Measurements from ENCODE around the gene HEMK1. TPM values are rescaled to one million over a fixed set of nuclear protein-coding genes. Genes with fewer than 3 reads are reported as not detected.
A peak's percentile ranks its signal among the peaks of the same experiment; 100 is the strongest.

HEMK1 gene
- total and polyA plus RNA-seq, 9 donors: 12.9 to 21.5 (median 16.6) TPM

DNA sequence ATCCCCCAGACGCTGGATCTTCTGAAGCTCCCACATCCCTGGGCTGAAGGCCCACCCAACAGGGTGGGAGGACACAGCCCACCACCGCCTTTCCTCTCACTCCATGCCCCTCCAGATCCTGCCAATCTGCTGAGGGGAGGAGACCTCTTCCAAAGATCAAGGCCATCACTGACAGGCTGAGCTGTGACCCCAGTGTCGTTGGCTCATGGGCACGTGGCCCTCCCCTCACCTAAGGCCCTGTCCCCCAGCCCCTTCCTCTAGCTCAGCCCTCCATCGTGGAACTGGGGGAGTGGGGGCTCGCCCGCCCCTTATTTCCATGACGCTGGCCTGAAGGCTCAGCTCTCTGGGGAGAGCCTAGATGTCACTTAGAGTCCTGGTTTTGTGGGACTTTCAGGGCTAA lies 12.2 kb upstream of the HEMK1 start:
- no peak overlapping the region for H3K27ac ChIP-seq (ENCODE audit: low read length)
- 80% methylated on average over 1 of the region's 8 CpGs for WGBS (ENCODE audit: insufficient coverage)
- H3K27me3 ChIP-seq (ENCODE audit: control insufficient read depth, insufficient read depth, low read length): peaks cover 2% of the 10 kb centered on the region
- DNase-seq: no peak
- H3K9me3 ChIP-seq (replicated peaks; ENCODE audit: control insufficient read depth, low read depth, low read length): no peaks in the 10 kb centered on the region
- H3K36me3 ChIP-seq (ENCODE audit: control insufficient read depth, insufficient read depth, low read length): peaks cover 10% of the 10 kb centered on the region
- peaks cover 32% of the 10 kb centered on the region for H3K4me1 ChIP-seq (ENCODE audit: control insufficient read depth, insufficient read depth, low read length)
- H3K4me3 ChIP-seq (ENCODE audit: low read length): no peak overlapping the region

DNA sequence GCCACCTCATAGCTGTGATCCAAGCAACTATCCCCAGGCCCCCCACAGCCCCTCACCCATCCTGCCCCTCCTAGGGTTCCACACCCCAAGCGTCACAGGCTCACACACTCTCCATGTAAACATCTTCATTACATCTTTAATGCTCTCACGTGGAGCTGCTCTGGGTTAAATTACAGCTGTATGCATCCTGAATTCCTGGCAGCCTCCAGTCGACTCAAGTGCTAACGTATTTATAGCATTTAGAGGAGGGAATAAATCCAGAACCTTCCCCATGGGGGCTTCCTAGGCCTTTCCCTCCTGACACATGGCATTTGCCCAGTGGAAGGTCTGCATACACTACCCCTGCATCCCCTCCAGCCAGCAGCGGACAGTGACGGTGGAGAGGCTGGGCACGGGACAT lies 11.4 kb upstream of the HEMK1 start:
- Histone ChIP-seq H3K27me3 (ENCODE audit: control insufficient read depth, insufficient read depth, low read length) (peaks cover 2% of the 10 kb centered on the region), H3K36me3 (ENCODE audit: control insufficient read depth, insufficient read depth, low read length) (peaks cover 10% of the 10 kb centered on the region), H3K4me1 (ENCODE audit: control insufficient read depth, insufficient read depth, low read length) (peaks cover 30% of the 10 kb centered on the region), H3K9me3 (replicated peaks; ENCODE audit: control insufficient read depth, low read depth, low read length) (no peaks in the 10 kb centered on the region), H3K27ac (ENCODE audit: low read length) (peak overlapping the region; percentile 49), H3K4me3 (ENCODE audit: low read length) (no peak overlapping the region)
- 50% methylated on average over 1 of the region's 7 CpGs for WGBS (ENCODE audit: insufficient coverage)
- DNase-seq: peak; percentile 65

DNA sequence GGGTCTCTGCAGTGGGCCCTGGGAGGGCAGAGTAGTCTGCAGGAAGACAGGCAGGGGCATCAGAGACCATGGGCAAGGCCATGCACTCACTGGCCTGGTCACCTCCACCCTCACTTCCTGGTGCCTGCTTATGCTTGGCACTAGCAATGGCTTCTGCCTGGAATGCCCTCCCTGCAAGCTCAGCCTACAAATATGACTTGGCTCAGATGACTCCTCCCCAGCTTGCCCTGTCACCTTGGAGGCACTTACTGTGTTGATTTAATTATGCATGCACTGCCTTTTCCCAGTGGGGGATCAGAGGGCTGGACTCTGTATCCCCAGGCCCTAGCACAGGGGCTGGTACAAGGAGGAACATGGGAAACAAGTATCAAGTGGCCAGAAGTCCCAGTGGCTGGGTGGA lies 9.6 kb upstream of the HEMK1 start:
- H3K27me3 ChIP-seq (ENCODE audit: control insufficient read depth, insufficient read depth, low read length): peaks cover 2% of the 10 kb centered on the region
- H3K4me1 ChIP-seq (ENCODE audit: control insufficient read depth, insufficient read depth, low read length): peaks cover 32% of the 10 kb centered on the region
- H3K36me3 ChIP-seq (ENCODE audit: control insufficient read depth, insufficient read depth, low read length): peaks cover 14% of the 10 kb centered on the region
- H3K9me3 ChIP-seq (replicated peaks; ENCODE audit: control insufficient read depth, low read depth, low read length): no peaks in the 10 kb centered on the region
- H3K4me3 ChIP-seq (ENCODE audit: low read length): no peak overlapping the region
- DNase-seq: no peak
- H3K27ac ChIP-seq (ENCODE audit: low read length): no peak overlapping the region

DNA sequence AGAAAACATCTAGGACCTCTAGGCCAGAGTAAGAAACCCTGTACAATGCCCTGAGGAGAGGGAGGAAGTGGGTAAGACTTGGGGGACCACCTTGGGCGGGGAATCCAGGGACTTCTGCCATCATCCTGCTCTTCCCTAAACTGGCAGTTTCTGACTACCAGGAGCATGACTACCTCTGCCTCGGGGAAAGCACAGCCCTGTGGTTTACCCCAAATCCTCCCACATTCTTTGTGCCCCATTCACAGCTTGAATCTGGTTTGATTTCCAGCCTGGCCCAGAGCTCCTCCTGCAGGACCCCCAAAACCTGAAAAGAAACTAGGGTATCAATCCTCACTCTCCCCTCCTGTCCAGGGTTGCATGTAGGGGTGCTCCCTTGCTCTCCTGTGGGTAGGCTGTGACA lies 6.5 kb upstream of the HEMK1 start:
- H3K9me3 ChIP-seq (replicated peaks; ENCODE audit: control insufficient read depth, low read depth, low read length): no peaks in the 10 kb centered on the region
- H3K4me3 ChIP-seq (ENCODE audit: low read length): no peak overlapping the region
- no peaks in the 10 kb centered on the region for H3K27me3 ChIP-seq (ENCODE audit: control insufficient read depth, insufficient read depth, low read length)
- DNase-seq: no peak
- H3K36me3 ChIP-seq (ENCODE audit: control insufficient read depth, insufficient read depth, low read length): peaks cover 21% of the 10 kb centered on the region
- peaks cover 25% of the 10 kb centered on the region for H3K4me1 ChIP-seq (ENCODE audit: control insufficient read depth, insufficient read depth, low read length)
- WGBS (ENCODE audit: insufficient coverage): 45% methylated on average over 2 of the region's 2 CpGs
- H3K27ac ChIP-seq (ENCODE audit: low read length): no peak overlapping the region

DNA sequence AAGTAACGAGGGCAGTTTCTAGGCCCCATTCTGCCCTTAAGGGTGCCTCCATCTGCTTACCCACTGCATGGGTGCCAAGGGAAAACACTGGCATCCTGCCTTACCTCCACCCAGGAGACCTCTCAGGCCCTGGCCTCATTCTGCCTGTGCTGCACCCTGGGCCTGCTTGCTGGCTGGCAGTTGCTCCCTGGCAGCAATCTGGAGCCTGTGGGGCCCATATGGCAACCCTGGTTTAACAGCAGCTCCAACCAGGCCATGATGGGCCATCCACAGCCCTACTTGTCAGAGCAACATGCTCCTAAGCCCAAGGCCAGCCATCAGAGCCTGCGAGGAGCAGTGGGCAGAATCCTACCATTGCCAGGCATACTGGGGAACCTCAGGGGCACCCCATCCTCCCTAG lies 5.5 kb upstream of the HEMK1 start:
- no peak overlapping the region for H3K27ac ChIP-seq (ENCODE audit: low read length)

DNA sequence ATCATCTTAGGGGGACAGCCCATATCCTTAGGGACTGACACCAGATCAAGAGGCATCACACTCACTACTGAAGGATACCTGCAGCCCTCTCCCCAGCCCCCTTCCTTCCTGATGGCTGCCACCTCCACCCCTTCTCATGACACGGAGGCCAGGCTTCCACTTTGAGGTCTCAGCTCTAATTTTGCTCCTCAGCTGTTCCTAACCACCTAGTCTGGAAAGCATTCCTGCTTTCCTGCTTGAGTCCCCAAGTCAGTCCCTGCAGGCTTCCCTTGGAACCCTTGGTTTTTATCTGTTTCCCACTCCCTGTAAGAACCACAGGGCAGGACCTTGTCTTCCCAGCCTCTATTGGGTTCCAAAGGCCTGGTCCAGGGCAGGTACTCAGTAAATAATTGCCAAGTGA lies 5.0 kb upstream of the HEMK1 start:
- Histone ChIP-seq H3K27me3 (ENCODE audit: control insufficient read depth, insufficient read depth, low read length) (no peaks in the 10 kb centered on the region), H3K27ac (ENCODE audit: low read length) (no peak overlapping the region), H3K9me3 (replicated peaks; ENCODE audit: control insufficient read depth, low read depth, low read length) (no peaks in the 10 kb centered on the region), H3K4me1 (ENCODE audit: control insufficient read depth, insufficient read depth, low read length) (peaks cover 26% of the 10 kb centered on the region), H3K4me3 (ENCODE audit: low read length) (no peak overlapping the region), H3K36me3 (ENCODE audit: control insufficient read depth, insufficient read depth, low read length) (peaks cover 17% of the 10 kb centered on the region)
- DNase-seq: no peak
- 72% methylated on average over 1 of the region's 1 CpG for WGBS (ENCODE audit: insufficient coverage)

More for the DNA sequence above, 5.5 kb upstream of the HEMK1 start:
- Histone ChIP-seq H3K4me1 (ENCODE audit: control insufficient read depth, insufficient read depth, low read length) (peaks cover 26% of the 10 kb centered on the region), H3K27me3 (ENCODE audit: control insufficient read depth, insufficient read depth, low read length) (no peaks in the 10 kb centered on the region), H3K4me3 (ENCODE audit: low read length) (no peak overlapping the region), H3K36me3 (ENCODE audit: control insufficient read depth, insufficient read depth, low read length) (peaks cover 21% of the 10 kb centered on the region), H3K9me3 (replicated peaks; ENCODE audit: control insufficient read depth, low read depth, low read length) (no peaks in the 10 kb centered on the region)
- no peak for DNase-seq
- WGBS (ENCODE audit: insufficient coverage): 73% methylated on average over 1 of the region's 2 CpGs

DNA sequence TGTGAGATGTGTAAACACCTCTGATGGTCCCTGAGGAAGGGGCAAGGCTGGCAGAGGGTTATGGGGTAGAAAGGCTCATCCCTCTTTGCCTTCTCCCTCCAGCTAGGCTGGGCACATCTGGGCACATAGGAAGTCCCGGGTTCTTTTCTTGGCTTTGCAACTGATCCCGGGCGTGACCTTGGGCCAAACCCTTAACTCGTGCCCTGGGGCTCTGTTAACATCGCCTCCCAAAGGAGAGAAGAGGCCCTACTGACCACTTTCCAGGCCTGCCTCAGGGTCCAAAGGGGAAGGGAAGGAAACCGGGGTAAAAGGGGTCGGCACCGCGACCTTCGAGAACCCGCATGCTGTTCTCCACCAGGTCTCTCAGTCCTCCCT lies 2.3 kb upstream of the HEMK1 start:
- no peak for DNase-seq
- peaks cover 42% of the 10 kb centered on the region for H3K4me1 ChIP-seq (ENCODE audit: control insufficient read depth, insufficient read depth, low read length)
- peak overlapping the region; percentile 50 for H3K4me3 ChIP-seq (ENCODE audit: low read length)
- H3K27ac ChIP-seq (ENCODE audit: low read length): peak overlapping the region; percentile 25
- H3K9me3 ChIP-seq (replicated peaks; ENCODE audit: control insufficient read depth, low read depth, low read length): no peaks in the 10 kb centered on the region
- H3K36me3 ChIP-seq (ENCODE audit: control insufficient read depth, insufficient read depth, low read length): peaks cover 17% of the 10 kb centered on the region
- H3K27me3 ChIP-seq (ENCODE audit: control insufficient read depth, insufficient read depth, low read length): no peaks in the 10 kb centered on the region
- 18% methylated on average over 2 of the region's 11 CpGs for WGBS (ENCODE audit: insufficient coverage)

DNA sequence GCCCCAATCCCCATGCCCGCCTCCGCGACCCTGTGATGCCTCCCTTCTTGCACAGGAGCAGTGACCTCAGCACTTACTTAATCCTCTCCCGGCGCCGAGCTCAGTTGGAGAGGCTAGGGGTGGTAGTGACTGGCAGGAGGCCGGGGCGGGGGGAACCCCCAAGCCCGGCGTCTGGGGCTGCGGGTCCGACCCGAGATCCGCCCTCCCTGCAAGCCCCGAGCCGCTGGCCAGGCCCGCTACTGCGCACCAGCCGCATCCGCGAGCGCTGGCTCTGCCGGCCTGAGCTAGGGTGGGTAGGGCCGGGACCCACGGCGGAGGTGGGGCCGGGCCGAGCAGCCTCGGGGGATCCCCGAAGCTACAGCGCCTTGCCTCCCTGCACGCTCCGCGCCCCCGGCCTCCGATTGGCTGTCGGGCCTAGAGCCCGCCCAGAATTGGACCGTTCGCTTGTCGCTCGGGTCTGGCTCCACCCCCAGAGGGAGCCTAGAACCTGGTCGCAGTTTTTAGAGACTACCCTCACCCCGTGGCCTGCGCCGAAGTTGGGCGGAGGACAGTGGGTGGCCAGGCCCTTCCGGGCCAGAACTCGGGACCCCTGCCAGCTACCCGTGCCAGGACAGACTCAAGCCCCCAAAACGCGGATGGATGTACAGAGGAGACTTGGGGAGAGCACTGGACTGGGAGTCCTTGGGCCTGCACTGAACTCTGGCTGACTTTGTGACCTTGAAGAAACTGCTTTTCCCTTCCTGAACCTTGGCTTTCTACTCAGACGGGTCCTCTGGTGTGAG lies 1.7 kb upstream of the HEMK1 start, which contains the start of gene C3orf18:
Gene C3orf18 (minus strand): TSS at position 362 of the 782 bp plus-strand sequence. CDS start 2,048 bp downstream, outside the sequence.
- Histone ChIP-seq H3K27me3 (ENCODE audit: control insufficient read depth, insufficient read depth, low read length) (no peaks in the 10 kb centered on the region), H3K4me1 (ENCODE audit: control insufficient read depth, insufficient read depth, low read length) (peaks cover 46% of the 10 kb centered on the region), H3K36me3 (ENCODE audit: control insufficient read depth, insufficient read depth, low read length) (peaks cover 20% of the 10 kb centered on the region), H3K4me3 (ENCODE audit: low read length) (peak within 1 kb of the TSS; percentile 85), H3K9me3 (replicated peaks; ENCODE audit: control insufficient read depth, low read depth, low read length) (no peaks in the 10 kb centered on the region), H3K27ac (ENCODE audit: low read length) (peak within 1 kb of the TSS; percentile 97)
- WGBS (ENCODE audit: insufficient coverage): under 1% methylated on average over 43 of the region's 53 CpGs
- peak; percentile 96 for DNase-seq

DNA sequence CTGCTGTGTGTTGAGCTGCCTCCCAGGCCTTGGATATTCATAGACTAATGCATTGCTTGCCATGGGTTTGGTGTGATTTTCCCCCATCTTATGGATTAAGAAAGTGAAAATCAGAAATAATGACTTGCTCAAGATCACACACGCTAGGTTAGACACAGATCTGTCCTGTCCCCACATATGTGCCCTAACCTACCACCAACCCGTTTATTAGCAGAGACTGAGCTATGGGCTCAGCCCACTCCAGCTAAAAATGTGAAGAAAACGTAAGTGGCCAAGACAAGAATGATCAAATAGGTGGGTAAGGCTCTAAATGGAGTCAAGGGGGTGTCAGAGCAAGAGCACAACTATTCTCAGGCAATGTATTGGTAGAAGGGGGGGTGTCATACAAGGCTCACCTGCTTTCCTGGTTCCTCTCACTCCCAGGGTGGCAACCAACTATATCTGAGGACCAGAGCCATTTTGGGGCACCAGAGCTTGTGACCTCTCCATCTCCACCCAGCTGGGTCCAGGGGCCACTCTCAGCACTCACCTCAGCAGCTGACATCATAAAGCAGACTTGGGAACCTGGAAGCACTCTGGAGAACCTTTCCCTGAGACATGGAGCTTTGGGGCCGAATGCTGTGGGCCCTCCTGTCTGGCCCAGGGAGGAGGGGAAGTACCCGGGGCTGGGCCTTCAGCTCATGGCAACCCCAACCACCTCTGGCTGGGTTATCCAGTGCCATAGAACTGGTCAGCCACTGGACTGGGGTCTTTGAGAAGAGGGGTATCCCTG lies 1.4 kb downstream of the HEMK1 start:
- Histone ChIP-seq H3K4me3 (ENCODE audit: low read length) (peak overlapping the region; percentile 85), H3K4me1 (ENCODE audit: control insufficient read depth, insufficient read depth, low read length) (peaks cover 44% of the 10 kb centered on the region), H3K36me3 (ENCODE audit: control insufficient read depth, insufficient read depth, low read length) (peaks cover 36% of the 10 kb centered on the region), H3K9me3 (replicated peaks; ENCODE audit: control insufficient read depth, low read depth, low read length) (no peaks in the 10 kb centered on the region), H3K27ac (ENCODE audit: low read length) (peak overlapping the region; percentile 97), H3K27me3 (ENCODE audit: control insufficient read depth, insufficient read depth, low read length) (no peaks in the 10 kb centered on the region)
- DNase-seq: no peak
- WGBS (ENCODE audit: insufficient coverage): 83% methylated on average over 2 of the region's 5 CpGs

DNA sequence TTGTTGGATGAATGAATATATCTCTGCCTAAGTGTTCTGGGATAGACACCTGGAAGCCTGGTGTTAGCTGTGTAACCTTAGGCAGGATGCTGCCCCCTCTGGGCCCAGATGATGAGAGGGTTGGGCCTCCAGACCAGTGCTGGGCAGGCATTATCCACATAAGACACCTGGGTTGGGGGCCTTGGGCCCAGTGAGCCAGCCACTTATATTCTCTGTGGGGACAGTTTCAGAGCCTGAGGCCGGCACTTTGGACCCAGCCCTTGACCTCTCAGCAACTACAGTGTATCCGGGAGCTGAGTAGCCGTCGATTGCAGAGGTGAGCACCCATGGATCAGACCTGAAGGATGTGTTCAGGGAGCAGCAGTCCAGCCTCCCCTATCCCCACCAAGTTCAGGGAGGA lies 2.2 kb downstream of the HEMK1 start:
- Histone ChIP-seq H3K4me3 (ENCODE audit: low read length) (no peak overlapping the region), H3K4me1 (ENCODE audit: control insufficient read depth, insufficient read depth, low read length) (peaks cover 40% of the 10 kb centered on the region), H3K27me3 (ENCODE audit: control insufficient read depth, insufficient read depth, low read length) (no peaks in the 10 kb centered on the region), H3K27ac (ENCODE audit: low read length) (no peak overlapping the region), H3K9me3 (replicated peaks; ENCODE audit: control insufficient read depth, low read depth, low read length) (no peaks in the 10 kb centered on the region), H3K36me3 (ENCODE audit: control insufficient read depth, insufficient read depth, low read length) (peaks cover 41% of the 10 kb centered on the region)
- DNase-seq: no peak
- WGBS (ENCODE audit: insufficient coverage): 100% methylated on average over 1 of the region's 4 CpGs

All from muscle of leg (tissue), 11 donors.